ENCODE results near the gene ISL1.

DNA sequence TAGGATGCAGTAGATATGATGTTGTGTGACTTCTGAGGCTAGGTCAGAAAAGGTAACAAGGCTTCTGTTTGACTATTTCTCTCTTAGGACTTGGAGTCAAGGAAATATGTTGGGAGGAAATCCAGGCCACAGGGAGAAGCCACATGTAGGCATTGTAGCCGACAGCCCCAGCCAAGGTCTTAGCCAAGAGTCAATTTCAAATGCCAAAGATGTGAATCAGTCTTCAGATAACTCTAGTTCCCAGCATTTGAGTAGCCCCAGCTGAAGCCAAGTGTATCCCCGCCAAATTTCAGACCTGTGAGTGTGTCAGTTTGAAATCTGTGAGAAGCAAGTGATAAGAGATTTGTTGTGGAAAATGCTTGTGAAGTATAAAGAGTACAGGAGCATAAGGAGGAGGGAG lies 38.1 kb upstream of the ISL1 start:
- TF ChIP-seq NPAS2 (CRISPR knock-in tag; IDR thresholded peaks at IDR 0.05; ENCODE audit: borderline replicate concordance), result no peak
- TF ChIP-seq XRCC5 (optimal IDR thresholded peaks at IDR 0.05; ENCODE audit: low read length), result no peak
- no peak for TF ChIP-seq THRA (CRISPR knock-in tag; IDR thresholded peaks at IDR 0.05; ENCODE audit: borderline replicate concordance)
- TF ChIP-seq ISX (CRISPR knock-in tag; conservative IDR thresholded peaks at IDR 0.05), result no peak
- no peak for TF ChIP-seq ZNF207 (IDR thresholded peaks at IDR 0.05; ENCODE audit: borderline replicate concordance)
- TF ChIP-seq TIGD3 (CRISPR knock-in tag; IDR thresholded peaks at IDR 0.05; ENCODE audit: borderline replicate concordance), result no peak
- no peak for TF ChIP-seq NR3C1 (CRISPR knock-in tag; IDR thresholded peaks at IDR 0.05)
- TF ChIP-seq, protein P1, sequence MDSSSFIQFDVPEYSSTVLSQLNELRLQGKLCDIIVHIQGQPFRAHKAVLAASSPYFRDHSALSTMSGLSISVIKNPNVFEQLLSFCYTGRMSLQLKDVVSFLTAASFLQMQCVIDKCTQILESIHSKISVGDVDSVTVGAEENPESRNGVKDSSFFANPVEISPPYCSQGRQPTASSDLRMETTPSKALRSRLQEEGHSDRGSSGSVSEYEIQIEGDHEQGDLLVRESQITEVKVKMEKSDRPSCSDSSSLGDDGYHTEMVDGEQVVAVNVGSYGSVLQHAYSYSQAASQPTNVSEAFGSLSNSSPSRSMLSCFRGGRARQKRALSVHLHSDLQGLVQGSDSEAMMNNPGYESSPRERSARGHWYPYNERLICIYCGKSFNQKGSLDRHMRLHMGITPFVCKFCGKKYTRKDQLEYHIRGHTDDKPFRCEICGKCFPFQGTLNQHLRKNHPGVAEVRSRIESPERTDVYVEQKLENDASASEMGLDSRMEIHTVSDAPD (CRISPR knock-in tag; IDR thresholded peaks at IDR 0.05), result no peak
